ENCODE measurements around the gene HPN.
"Not testable (repeated sequence)": the region's sequence is repeated elsewhere in the genome, so short reads cannot be mapped to it uniquely, and the experiment has no call there.

HPN gene

GRCh38 chr19:35004517-35005255 lies 36.8 kb upstream of the HPN start:
- no peak for DNase-seq (ENCODE audit: low read depth)
- H3K4me3 ChIP-seq (ENCODE audit: control insufficient read depth, low read depth, low read length) = no peak overlapping the region
- TF ChIP-seq CTCF (conservative IDR thresholded peaks at IDR 0.05; ENCODE audit: control insufficient read depth, insufficient read depth, low read depth, low read length) = no peak

- TF ChIP-seq CTCF (conservative IDR thresholded peaks at IDR 0.05; ENCODE audit: control insufficient read depth, insufficient read depth, low read depth, low read length) = no peak
- DNase-seq (ENCODE audit: low read depth) = no peak
- H3K4me3 ChIP-seq (ENCODE audit: control insufficient read depth, low read depth, low read length) = no peak overlapping the region
Measured at GRCh38 chr19:35005256-35005977, 36.1 kb upstream of the HPN start.

- not testable (repeated sequence) for H3K4me3 ChIP-seq (ENCODE audit: control insufficient read depth, low read depth, low read length); DNase-seq (ENCODE audit: low read depth)
Measured at GRCh38 chr19:35006007-35006341, 35.5 kb upstream of the HPN start.

- peak; percentile 42 for DNase-seq (ENCODE audit: low read depth)
- TF ChIP-seq CTCF (conservative IDR thresholded peaks at IDR 0.05; ENCODE audit: control insufficient read depth, insufficient read depth, low read depth, low read length) = no peak
Measured at GRCh38 chr19:35006342-35006998, 35.1 kb upstream of the HPN start.

GRCh38 chr19:35006999-35007365 lies 34.5 kb upstream of the HPN start:
- TF ChIP-seq CTCF (conservative IDR thresholded peaks at IDR 0.05; ENCODE audit: control insufficient read depth, insufficient read depth, low read depth, low read length) = no peak
- H3K4me3 ChIP-seq (ENCODE audit: control insufficient read depth, low read depth, low read length) = no peak overlapping the region
- DNase-seq (ENCODE audit: low read depth) = no peak

More at GRCh38 chr19:35006342-35006998, 35.1 kb upstream of the HPN start:
- no peak overlapping the region for H3K4me3 ChIP-seq (ENCODE audit: control insufficient read depth, low read depth, low read length)

- not testable (repeated sequence) for H3K4me3 ChIP-seq (ENCODE audit: control insufficient read depth, low read depth, low read length); DNase-seq (ENCODE audit: low read depth)
Measured at GRCh38 chr19:35007427-35007826, 34.1 kb upstream of the HPN start.

GRCh38 chr19:35008891-35009341 lies 32.6 kb upstream of the HPN start:
- no peak overlapping the region for H3K4me3 ChIP-seq (ENCODE audit: control insufficient read depth, low read depth, low read length)
- DNase-seq (ENCODE audit: low read depth) = no peak
- TF ChIP-seq CTCF (conservative IDR thresholded peaks at IDR 0.05; ENCODE audit: control insufficient read depth, insufficient read depth, low read depth, low read length) = no peak
